GM12891 (cell line): ENCODE results near the gene UGT1A8.

Source experiments
- PAX5 ChIP-seq: IDR thresholded peaks from 2 replicates; pipeline ENCODE4 v1.6.1; 2011; ENCODE audit warnings: low read length, moderate library complexity, mild to moderate bottlenecking; ENCODE audit not compliant: insufficient read depth, severe bottlenecking
- POLR2A ChIP-seq: IDR thresholded peaks from 2 replicates; pipeline ENCODE4 v1.6.1; 2011; ENCODE audit warnings: low read depth, low read length, control low read depth
- POLR2AphosphoS5 ChIP-seq: IDR thresholded peaks from 2 replicates; pipeline ENCODE4 v1.6.1; 2011; ENCODE audit warnings: low read depth, low read length, control low read depth
- POU2F2 ChIP-seq: IDR thresholded peaks from 2 replicates; pipeline ENCODE4 v1.6.1; 2011; ENCODE audit warnings: low read depth, mild to moderate bottlenecking, control low read depth, low read length, moderate library complexity
- SPI1 ChIP-seq: IDR thresholded peaks from 2 replicates; pipeline ENCODE4 v1.6.1; 2011; ENCODE audit warnings: low read depth, low read length, control low read depth
- TAF1 ChIP-seq: IDR thresholded peaks from 2 replicates; pipeline ENCODE4 v1.6.1; 2011; ENCODE audit warnings: low read depth, low read length, control low read depth

DNA sequence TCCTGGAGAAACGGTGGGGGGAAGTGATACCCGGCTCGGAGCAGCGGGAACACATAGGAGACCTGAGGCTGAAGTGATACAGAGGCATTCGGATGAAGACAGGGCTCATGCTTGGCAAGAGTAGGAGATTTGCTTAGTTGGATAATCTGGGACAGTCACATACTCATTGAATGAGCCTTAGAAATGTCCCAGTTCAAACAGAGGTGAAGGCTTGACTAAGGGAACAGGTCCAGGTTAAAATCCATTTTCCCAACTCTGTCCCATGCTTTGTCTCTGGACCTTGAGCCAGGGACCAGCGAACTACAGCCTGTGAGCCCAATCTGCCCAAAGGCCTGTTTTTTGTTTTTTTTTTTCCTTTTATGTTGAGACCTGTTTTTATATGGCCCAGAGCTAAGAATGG, 76.5 kb downstream of the UGT1A8 start:
- TF ChIP-seq POLR2AphosphoS5 = no peak
- TF ChIP-seq POLR2A = no peak
- no peak for TF ChIP-seq TAF1
- no peak for TF ChIP-seq SPI1
- TF ChIP-seq POU2F2 = no peak
- no peak for TF ChIP-seq PAX5
